ENCODE measurements around the gene AGBL4.
"Not testable (repeated sequence)": the region's sequence is repeated elsewhere in the genome, so short reads cannot be mapped to it uniquely, and the experiment has no call there.

Gene AGBL4

GRCh38 chr1:48536477-48536876 is 1487.3 kb downstream of the AGBL4 start:
- DNase-seq (ENCODE audit: low read depth), result no peak

- no peak for DNase-seq (ENCODE audit: low read depth)
Measured at GRCh38 chr1:48532976-48533375, 1490.8 kb downstream of the AGBL4 start.

- no peak for DNase-seq (ENCODE audit: low read depth)
Measured at GRCh38 chr1:48530727-48531351, 1492.9 kb downstream of the AGBL4 start.

GRCh38 chr1:48527051-48527450 is 1496.7 kb downstream of the AGBL4 start:
- DNase-seq (ENCODE audit: low read depth), result no peak

GRCh38 chr1:48526008-48526710 is 1497.6 kb downstream of the AGBL4 start:
- no peak for DNase-seq (ENCODE audit: low read depth)

- no peak for DNase-seq (ENCODE audit: low read depth)
Measured at GRCh38 chr1:48524892-48525467, 1498.8 kb downstream of the AGBL4 start.

GRCh38 chr1:48523558-48523957 is 1500.2 kb downstream of the AGBL4 start:
- DNase-seq (ENCODE audit: low read depth), result no peak

- DNase-seq (ENCODE audit: low read depth), result not testable (repeated sequence)
Measured at GRCh38 chr1:48519896-48520295, 1503.9 kb downstream of the AGBL4 start.

GRCh38 chr1:48506870-48507269 is 1516.9 kb downstream of the AGBL4 start:
- no peak for DNase-seq (ENCODE audit: low read depth)

GRCh38 chr1:48500541-48501450 is 1523.0 kb downstream of the AGBL4 start:
- no peak for DNase-seq (ENCODE audit: low read depth)

- no peak for DNase-seq (ENCODE audit: low read depth)
Measured at GRCh38 chr1:48499211-48499735, 1524.5 kb downstream of the AGBL4 start.

GRCh38 chr1:48498096-48498791 is 1525.5 kb downstream of the AGBL4 start:
- DNase-seq (ENCODE audit: low read depth), result peak; percentile 11

- no peak for DNase-seq (ENCODE audit: low read depth)
Measured at GRCh38 chr1:48495911-48496310, 1527.8 kb downstream of the AGBL4 start.

GRCh38 chr1:48495166-48495565 is 1528.6 kb downstream of the AGBL4 start:
- DNase-seq (ENCODE audit: low read depth), result no peak

GRCh38 chr1:48493970-48494769 is 1529.6 kb downstream of the AGBL4 start:
- DNase-seq (ENCODE audit: low read depth), result peak; percentile 55

GRCh38 chr1:48493041-48493440 is 1530.7 kb downstream of the AGBL4 start:
- DNase-seq (ENCODE audit: low read depth), result no peak

- no peak for DNase-seq (ENCODE audit: low read depth)
Measured at GRCh38 chr1:48492392-48492791, 1531.4 kb downstream of the AGBL4 start.

- DNase-seq (ENCODE audit: low read depth), result no peak
Measured at GRCh38 chr1:48488721-48489120, 1535.0 kb downstream of the AGBL4 start.

Data from non-pigmented ciliary epithelial cell (primary cell).